GM19328 (cell line): ENCODE measurements around the gene TRA2B.

ENCODE experiments used
- ATAC-seq: cut with Tn5 transposase; IDR thresholded peaks from one replicate; pipeline ENCODE4 v1.9.1; 2021; ENCODE audit warnings: mild to moderate bottlenecking, moderate library complexity; ENCODE audit not compliant: unreplicated experiment

The TRA2B gene

DNA sequence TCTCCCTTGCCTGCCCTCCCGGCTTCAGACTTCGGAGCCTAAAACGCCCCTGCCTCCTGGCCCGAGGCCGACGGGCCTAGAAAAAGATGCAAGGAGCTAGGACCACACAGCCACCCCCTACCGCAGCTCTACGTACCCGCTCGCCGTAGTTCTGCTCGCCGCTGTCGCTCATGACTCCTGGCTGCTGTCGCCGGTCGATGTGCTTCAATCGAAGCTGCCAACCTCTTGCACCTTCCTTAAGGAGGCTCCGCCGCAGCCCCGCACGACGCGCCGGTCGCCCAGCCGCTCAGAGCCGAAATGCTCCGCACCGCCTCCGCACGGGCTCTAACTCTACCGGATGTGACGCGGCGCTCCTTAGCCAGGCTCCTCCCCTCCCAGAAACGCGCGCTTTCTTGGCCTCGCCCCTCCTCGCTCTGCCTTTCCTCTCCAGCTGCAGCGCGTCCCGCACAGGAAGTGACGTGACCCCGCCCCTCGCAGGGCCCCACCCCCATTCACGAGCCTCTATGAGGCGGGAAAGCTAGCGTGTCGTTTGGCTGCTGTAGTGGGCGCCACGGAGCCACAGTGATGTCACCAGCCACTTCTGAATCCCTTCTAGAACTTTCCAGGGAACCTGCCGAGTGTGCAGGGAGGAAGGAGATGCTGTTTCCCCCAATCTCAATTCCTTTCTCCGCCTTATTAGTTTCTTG lies at the start of gene TRA2B:
TSS of gene TRA2B (minus strand) at position 326 of the 686 bp plus-strand sequence. CDS start at position 172, 154 bp downstream.
- ATAC-seq = peak; percentile 96

DNA sequence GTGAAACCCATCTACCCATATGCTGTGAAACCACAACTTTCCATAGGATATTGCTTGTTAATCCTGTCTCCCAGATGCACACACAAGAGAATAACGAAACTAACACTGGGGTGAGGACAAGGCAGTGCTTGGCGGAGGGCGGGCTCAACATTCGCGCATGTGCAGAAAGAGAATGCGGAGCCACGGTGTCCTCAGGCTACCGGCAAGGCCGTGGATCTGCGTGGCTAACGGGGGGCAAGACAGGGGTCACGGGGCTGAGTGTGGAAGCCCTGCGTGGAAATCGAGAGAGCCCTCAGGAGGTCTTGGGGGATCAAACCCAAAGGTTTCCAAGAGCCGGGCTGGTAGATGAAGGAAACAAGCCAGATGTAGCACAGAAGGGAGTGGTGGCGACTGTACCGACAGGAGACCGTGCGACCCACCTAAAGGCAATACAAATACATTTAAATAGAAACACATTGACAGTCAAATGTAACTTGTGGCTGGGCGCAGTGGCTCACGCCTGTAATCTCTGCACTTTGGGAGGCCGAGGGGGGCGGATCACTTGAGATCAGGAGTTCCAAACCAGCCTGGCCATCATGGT lies 48.5 kb upstream of the TRA2B start:
- ATAC-seq = no peak

DNA sequence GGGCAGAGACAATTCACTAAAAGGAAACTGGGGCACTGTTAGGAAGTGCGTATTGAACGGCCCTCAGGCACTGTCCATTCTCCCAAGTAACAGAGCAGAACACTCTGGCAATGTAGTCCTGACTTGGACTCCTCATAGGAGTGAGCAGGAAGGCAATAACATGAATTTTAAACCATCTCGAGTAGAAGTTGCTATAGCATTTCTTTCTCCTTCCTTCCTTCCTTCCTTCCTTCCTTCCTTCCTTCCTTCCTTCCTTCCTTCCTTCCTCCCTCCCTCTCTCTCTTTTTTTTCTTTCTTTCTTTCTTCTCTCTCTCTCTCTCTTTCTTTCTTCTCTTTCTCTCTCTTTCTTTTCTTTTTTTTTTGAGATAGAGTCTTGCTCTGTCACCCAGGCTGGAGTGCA lies 46.4 kb upstream of the TRA2B start:
- no peak for ATAC-seq

DNA sequence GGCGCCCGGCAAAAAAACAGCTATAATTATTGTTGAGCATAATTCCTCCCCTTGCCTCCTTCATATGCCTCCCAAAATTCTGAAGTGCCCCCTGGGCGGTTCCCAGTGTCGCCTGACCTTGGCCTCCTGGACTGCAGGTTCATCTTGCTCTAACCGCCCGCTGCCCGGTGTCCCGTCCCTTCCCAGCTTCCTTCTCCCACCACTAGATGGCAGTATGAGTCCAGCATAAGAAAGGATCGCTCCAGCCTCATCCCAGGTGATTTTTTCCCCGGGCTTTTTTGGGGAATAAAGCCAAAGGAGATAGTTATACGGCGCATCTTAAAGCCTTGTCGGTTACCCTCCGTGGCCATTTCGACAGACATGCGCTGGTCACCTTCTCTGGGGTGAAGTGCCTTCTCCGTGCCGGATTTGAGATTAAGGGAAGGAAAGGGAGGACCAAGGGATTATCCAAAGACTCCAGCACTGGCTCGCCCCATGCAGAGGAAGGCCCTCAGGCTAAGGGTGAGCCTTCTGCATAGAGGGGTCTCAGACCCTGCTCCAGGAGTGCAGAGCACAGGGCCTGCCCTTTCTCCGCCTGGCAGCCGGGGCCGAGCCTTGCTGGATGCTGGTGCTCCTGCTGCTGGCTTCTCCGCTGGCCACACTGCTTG lies 45.8 kb upstream of the TRA2B start:
- no peak for ATAC-seq

DNA sequence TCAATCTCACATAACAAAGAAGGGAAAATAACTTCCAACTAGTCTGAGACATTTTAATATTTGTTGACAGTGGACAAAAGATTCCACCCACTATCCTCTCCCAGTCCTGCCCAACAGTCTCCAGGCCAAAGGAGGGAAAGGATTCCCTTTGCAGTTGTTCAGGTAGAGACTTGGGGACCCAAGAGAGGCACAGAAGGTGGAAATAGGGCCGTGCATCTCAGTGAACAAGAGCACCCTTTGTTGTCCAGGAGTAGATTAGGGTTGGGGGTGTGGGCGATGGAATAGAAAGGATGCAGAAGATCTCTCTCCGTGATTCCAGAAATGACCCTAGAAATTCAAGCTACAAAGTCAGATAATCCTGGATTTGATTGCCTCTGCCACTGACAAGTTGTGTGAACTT lies 44.8 kb upstream of the TRA2B start:
- no peak for ATAC-seq

DNA sequence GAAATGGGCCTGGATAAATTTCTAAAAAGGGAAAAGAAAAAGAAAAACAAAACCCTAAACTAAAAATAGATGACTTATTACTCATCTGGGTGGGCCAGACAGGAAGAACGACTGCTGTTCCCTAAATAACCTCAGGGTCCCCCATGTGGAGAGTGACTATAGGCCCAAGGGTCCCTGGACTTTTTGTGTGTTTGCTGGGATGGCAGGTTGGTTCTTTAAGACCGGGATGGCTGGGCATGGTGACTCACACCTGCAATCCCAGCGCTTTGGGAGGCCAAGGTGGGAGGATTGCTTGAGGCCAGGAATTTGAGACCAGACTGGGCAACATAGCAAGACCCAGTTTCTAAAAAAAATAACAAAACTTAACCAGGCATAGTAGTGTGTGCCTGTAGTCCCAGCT lies 43.8 kb upstream of the TRA2B start:
- no peak for ATAC-seq

DNA sequence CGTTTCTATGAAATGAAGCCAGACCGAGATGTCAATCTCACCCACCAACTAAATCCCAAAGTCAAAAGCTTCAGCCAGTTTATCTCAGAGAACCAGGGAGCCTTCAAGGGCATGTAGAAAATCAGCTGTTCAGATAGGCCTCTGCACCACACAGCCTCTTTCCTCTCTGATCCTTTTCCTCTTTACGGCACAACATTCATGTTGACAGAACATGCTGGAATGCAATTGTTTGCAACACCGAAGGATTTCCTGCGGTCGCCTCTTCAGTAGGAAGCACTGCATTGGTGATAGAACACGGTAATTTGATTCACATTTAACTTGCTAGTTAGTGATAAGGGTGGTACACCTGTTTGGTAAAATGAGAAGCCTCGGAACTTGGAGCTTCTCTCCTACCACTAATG lies 41.9 kb upstream of the TRA2B start:
- no peak for ATAC-seq

DNA sequence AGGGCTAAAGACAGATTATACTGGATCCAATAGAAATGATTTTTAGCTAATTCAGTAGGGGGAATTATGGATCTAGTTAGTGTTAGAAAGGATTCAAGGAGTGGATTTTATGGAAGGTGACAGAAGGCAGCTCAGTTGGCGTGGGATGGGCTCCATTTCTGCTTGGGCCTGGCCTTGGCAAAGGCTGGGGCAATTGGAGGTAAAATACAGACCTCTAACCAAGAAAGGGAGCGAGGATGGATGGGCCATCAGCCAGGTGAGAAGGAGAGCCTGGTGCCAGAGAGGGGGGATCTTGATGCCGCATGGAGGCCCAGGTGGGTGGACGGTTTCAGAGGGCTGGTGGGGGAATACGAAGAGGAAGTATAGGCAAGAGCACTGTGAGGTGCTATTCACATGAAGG lies 40.7 kb upstream of the TRA2B start:
- ATAC-seq = no peak

DNA sequence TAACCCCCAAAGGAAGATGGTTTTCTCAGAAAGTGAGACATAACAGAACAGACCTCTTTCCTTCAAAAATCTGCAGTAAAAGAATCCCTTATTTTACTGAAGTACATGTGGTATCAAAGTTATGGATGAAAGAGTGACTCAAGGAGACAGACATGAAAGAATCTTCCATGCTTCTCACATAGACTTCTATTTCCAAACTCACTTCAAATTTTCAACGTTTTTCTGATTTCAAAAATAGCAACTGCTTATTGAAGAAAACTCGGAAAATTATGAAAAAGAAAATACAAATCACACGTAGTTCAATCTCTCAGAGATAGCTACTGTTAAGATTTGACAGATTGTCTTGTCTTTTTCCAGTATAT lies 39.8 kb upstream of the TRA2B start:
- no peak for ATAC-seq

DNA sequence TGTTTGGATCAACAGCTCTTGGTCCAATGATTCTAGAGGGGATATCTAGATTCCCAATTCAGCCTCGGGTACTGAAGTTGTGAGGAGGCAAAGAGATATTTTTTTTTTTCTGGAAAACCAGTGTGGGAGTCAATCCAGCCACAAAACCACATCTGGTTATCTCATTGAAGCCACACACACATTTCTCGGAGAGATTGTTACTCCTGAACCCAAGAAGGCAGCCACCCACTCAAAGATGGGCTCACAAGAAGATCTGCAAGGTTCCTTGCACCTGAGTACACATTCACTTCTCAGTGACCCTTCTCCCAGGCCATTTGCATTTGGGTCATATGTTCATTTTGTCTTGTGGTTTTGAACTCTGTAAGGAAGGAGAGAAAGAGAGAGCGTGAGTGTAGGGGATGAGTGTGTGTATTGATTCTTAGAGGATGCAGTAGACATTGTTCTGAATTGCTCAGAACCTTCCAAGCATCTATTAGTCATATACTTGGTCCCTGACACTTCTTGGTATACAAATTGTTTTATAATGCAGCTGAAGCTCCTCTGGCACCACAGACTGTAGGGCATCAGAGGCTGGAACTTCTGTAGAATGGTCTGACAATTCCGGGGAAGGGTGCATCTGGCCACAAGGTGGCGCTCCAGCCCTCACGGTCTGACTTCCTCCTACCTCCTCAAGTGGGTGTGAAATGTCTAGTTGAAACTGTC lies 39.3 kb upstream of the TRA2B start:
- peak; percentile 75 for ATAC-seq

DNA sequence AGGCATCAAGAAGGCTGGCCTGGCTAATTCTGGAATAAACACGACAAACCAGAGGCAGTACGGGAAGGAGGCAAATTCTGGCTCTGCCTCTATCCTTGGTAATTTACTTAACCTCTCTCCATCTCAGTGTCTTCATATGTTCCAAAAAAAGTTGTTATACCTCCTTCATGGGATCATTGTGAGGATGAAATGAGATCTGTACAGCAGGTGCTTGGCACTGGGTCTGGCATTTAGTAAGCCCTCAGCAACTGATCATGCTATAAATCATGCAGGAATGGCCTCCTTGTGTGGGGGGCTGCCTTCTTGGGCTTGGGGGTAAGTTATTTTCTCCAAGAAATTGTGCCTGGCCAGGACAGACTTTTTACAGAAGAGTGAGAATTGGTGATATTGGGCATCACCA lies 38.3 kb upstream of the TRA2B start:
- ATAC-seq = no peak

DNA sequence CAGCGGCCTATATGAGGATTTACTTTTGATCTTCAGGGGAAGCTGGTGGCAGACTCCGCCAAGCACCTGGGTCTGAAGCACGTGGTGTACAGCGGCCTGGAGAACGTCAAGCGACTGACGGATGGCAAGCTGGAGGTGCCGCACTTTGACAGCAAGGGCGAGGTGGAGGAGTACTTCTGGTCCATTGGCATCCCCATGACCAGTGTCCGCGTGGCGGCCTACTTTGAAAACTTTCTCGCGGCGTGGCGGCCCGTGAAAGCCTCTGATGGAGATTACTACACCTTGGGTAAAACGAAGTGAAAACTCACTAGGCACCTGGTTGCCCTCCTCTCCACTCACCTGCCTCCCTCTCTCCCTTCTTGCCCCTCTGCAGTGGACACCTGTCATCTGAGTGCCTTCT lies 33.8 kb upstream of the TRA2B start:
- no peak for ATAC-seq

DNA sequence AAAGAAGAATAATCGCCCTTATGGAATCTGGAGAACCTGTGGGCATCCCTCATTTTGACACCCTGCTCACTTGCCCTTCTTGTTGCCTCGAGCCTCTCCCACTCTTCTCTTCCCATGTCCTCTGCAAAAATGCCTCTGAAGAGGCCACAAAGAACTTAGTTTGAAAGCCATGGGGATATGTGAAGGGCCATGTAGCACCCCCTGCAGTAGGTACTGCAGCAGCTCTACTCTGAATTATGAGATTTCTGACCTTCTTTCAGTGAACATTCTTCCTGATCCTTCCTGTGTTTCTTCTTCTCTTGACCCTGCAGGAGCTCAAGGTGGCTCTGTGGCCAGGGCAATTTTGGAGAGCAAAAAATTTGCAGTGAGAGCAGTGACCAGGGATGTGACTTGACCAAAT lies 30.4 kb upstream of the TRA2B start:
- no peak for ATAC-seq

DNA sequence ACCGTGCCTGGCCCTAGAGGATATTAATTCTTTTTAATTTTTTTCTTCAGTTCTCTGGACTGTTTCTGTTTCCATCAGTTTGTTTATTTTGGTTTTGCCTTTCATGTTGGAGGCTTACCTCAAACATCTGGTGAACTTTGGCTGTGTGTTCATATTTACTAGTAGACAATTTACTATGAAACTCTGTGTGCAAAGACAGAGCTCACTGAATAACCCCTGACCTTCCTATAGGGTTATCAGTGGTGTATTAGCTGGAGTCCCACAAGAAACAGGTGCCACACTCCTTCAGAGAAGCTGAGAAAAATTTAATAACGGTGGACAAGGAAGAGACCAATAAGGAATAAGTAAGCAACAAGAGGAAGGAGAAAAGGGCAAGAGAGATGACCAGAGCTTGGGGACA lies 28.8 kb upstream of the TRA2B start:
- ATAC-seq = no peak

DNA sequence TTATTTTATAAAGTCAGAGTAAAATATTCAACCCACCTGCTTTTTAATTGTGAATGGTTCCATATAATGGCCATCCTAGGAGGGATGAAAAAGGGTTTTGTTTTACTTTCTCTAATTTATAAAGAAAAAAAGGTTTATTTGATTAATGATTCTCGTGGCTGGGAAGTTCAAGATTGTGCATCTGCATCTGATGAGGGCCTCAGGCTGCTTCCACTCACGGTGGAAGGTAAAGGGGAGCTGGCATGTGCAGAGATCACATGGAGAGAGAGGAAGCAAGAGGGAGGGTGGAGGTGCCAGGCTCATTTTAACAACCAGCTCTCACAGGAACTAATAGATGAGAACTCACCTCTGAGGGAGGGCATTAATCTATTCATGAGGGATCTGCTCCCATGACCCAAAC lies 27.7 kb upstream of the TRA2B start:
- ATAC-seq = no peak

DNA sequence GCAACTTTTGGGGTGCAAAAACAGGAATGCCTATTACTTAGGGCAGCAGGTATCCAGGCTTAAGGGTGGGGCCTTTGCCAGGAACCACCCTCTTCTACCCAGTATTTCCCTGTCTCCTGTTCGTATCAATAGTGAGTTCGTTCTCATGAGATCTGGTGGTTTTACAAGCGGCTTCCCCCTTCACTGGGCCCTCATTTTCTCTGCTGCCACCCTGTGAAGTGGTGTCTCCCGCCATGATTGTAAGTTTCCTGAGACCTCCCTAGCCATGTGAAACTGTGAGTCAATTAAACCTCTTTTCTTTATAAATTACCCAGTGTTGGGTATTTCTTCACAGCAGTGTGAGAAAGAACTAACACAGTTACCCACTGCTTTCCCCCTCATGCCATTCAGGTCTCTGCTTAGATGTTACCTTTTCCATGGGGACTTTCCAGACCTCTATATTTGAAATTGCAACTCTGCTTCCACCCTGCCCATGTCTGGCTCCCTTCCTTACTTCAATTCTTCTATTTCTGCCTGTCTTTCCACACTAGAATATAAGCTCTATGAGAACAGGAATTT lies 23.9 kb upstream of the TRA2B start:
- ATAC-seq = no peak

DNA sequence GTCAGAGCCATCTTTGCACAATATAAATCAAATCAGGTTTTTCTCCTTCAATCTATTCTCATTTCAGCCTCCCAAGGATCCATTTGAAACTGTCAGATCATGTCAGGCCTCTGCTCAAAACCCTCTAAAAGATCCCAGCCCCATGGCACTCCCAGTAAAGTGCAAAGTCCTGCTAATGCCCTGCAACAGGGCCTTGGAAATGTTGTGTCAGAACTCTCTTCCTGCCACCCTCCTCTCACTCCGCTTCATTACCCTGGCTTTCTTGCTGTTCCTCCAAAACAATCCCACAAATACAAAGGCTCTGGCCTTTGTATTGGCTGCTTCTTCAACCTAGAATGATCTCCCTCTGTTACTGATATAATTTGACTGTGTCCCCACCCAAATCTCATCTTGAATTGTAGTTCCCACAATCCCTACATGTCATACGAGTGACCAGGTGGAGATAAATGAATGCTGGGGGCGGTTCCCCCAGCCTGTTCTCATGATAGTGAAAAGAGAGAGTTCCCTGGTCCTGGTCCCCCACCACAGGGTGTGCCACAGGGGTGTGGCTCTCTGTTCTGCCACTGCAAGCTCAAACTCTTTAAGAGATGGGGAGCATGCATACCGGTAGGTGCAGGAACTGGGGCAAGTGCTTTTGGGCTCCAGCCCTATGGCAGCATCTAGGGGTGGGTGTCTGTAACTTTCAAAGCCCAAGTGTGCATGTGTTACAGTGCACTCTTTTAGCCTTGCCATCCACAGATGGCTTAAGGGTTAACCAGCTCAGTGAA lies 22.9 kb upstream of the TRA2B start:
- no peak for ATAC-seq

DNA sequence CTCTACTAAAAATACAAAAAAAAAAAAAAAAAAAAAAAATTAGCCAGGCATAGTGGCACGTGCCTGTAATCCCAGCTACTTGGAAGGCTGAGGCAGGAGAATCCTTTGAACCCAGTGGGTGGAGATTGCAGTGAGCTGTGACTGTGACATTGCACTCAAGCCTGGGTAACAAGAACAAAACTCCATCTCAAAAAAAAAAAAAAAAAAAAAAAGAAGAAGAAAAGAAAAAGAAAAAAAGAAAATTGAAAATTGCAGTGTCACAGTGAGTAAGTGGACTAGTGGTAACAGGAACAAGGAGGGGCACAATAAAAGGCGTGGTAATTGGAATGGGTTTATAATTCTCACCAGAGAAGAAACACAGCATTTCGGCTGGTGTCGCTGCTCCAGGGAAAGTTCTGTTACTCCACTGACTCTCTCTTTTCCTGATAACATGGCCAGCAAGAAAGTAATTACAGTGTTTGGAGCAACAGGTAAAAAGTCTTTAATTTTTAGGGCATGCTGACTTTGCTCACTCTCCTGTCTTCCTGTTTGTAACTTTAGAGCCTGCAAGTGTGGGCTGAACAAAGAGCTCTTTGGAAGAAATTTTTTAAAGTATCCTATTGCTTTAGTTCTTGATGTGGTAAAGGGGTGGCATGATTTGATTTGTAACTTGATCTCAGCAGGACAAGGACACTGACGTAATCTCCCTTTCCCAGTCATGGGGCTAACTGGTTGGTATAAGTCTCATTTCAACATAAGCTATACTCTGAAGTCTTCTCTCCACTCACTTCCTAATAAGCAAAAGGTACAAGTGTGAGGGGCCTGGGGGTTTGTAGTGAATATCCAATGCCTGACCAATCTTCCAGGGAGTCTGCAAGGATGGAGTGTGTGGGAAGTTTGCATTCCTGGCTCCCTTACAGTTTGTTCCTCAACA lies 22.1 kb upstream of the TRA2B start:
- no peak for ATAC-seq

DNA sequence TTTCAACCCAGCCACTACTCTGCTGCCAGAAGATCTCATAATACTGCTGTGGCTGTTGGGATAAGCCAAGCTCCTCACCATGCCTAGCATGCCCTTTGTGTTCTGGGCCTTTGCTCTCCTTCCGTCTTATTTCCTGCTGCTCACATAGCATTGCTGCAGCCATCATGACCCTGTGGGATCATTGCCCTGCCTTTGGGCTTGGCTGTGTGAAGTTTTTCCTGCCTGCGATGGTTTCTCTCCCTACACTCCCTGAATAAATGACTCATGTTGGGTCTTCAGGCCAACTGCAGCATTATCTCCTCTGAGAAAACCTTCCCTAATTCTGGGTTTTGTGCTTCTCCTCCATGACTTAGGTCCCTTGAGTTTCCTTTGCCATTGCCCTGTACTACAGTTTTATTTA lies 20.8 kb upstream of the TRA2B start:
- ATAC-seq = no peak

DNA sequence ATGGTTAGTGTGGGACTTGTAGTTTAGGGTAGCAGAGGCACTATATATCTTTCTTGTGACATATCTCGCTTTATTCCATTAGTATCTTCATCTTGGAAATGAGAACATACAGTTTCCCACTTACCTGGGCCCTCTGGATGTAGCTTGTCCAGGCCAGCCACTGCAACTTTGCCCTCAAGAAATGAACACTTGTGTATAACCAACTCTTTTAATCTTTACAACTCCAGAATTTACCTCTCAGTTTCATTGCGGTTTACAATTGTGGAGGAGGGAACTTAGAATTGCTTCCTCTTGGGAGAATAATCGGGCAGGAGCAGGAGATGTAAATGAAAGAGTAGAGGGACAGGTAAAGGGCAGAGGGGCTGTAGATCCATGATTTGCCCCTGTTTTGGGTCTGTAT lies 18.4 kb upstream of the TRA2B start:
- ATAC-seq = no peak
